Measurements from ENCODE around the gene HMCN2.

Gene HMCN2

GRCh38 chr9:130451004-130451390, 185.4 kb downstream of the HMCN2 start:
- no peak for TF ChIP-seq CTCF (IDR thresholded peaks at IDR 0.05; ENCODE audit: borderline replicate concordance, insufficient read depth, low read depth, low read length)
- no peak overlapping the region for H3K4me3 ChIP-seq (ENCODE audit: low read depth, low read length)

- peak; percentile 65 for TF ChIP-seq CTCF (IDR thresholded peaks at IDR 0.05; ENCODE audit: borderline replicate concordance, insufficient read depth, low read depth, low read length)
- H3K4me3 ChIP-seq (ENCODE audit: low read depth, low read length): no peak overlapping the region
Measured at GRCh38 chr9:130451509-130452388, 186.2 kb downstream of the HMCN2 start.

GRCh38 chr9:130452835-130453234, 187.3 kb downstream of the HMCN2 start:
- no peak overlapping the region for H3K4me3 ChIP-seq (ENCODE audit: low read depth, low read length)
- no peak for TF ChIP-seq CTCF (IDR thresholded peaks at IDR 0.05; ENCODE audit: borderline replicate concordance, insufficient read depth, low read depth, low read length)

GRCh38 chr9:130453487-130453886, 187.9 kb downstream of the HMCN2 start:
- H3K4me3 ChIP-seq (ENCODE audit: low read depth, low read length): no peak overlapping the region
- TF ChIP-seq CTCF (IDR thresholded peaks at IDR 0.05; ENCODE audit: borderline replicate concordance, insufficient read depth, low read depth, low read length): no peak

GRCh38 chr9:130454096-130454811, 188.7 kb downstream of the HMCN2 start:
- no peak for TF ChIP-seq CTCF (IDR thresholded peaks at IDR 0.05; ENCODE audit: borderline replicate concordance, insufficient read depth, low read depth, low read length)
- H3K4me3 ChIP-seq (ENCODE audit: low read depth, low read length): no peak overlapping the region

- no peak overlapping the region for H3K4me3 ChIP-seq (ENCODE audit: low read depth, low read length)
- TF ChIP-seq CTCF (IDR thresholded peaks at IDR 0.05; ENCODE audit: borderline replicate concordance, insufficient read depth, low read depth, low read length): no peak
Measured at GRCh38 chr9:130454812-130455325, 189.3 kb downstream of the HMCN2 start.

Measured in GM12875 (cell line).